Prostate gland (tissue), 2 donors: Measurements from ENCODE around the gene RPTOR. TPM values are rescaled to one million over a fixed set of nuclear protein-coding genes. Genes with fewer than 3 reads are reported as not detected.

Source experiments
- DNase-seq: peaks from one replicate; pipeline ENCODE4 v3.0.0-alpha.2; 2019; ENCODE audit warnings: low spot score
- H3K27ac ChIP-seq, 2 donors: fragments of 200-600 bp; sonication (generic); 2 replicates each; pipeline ENCODE4 v1.5.1; 2017 to 2019
- H3K27me3 ChIP-seq: fragments of 200-600 bp; sonication (generic); replicated peaks from 2 replicates; pipeline ENCODE4 v1.5.1; 2019; ENCODE audit not compliant: insufficient read depth
- H3K36me3 ChIP-seq, 2 donors: fragments of 200-600 bp; sonication (generic); 1 replicate in 1 of 2; 2 replicates in 1 of 2; pipeline versions ENCODE4 v1.5.1 to v1.8.1; 2017 to 2019
- H3K4me1 ChIP-seq: fragments of 200-600 bp; sonication (generic); replicated peaks from 2 replicates; pipeline ENCODE4 v1.5.1; 2019
- H3K4me3 ChIP-seq, 2 donors: fragments of 200-600 bp; sonication (generic); 2 replicates each; pipeline ENCODE4 v1.5.1; 2017 to 2019
- H3K9me3 ChIP-seq: fragments of 200-600 bp; sonication (generic); 2 replicates; pipeline ENCODE4 v1.5.1; 2017
- POLR2A ChIP-seq: fragments of 450-650 bp; IDR thresholded peaks from one replicate; pipeline ENCODE4 v1.6.1; 2016; ENCODE audit warnings: antibody characterized with exemption, mild to moderate bottlenecking
- POLR2AphosphoS5 ChIP-seq: sonication (generic); formaldehyde crosslinking; IDR thresholded peaks from one replicate; pipeline ENCODE4 v1.6.1; 2017; ENCODE audit warnings: antibody characterized with exemption
- WGBS: methylation state at CpG from one replicate; pipeline ENCODE4 v1.1.5; 2018; 5-methylcytosine and 5-hydroxymethylcytosine counted together
- intact Hi-C: fragments of 100-400 bp; cut with DNase I; formaldehyde crosslinking; loops from one replicate; pipeline ENCODE4 v1.14.2; 2022
- total RNA-seq, 2 donors: library from RNA; depleted of rRNA; stranded (reverse); fragments of >200 nt; gene quantifications; one replicate each; pipeline ENCODE4 v1.1.0, GENCODE V29; 2016
- TF ChIP-seq, protein P1 (sequence below), 4 experiments: fragments of 200-600 bp in 2 of 4; fragments of 450-650 bp in 2 of 4; sonication (generic) in 2 of 4; IDR thresholded peaks; 1 replicate in 3 of 4; 2 replicates in 1 of 4; pipeline ENCODE4 v1.5.1; 2016 to 2019; ENCODE audit warnings: antibody characterized with exemption in 4 of 4, mild to moderate bottlenecking in 2 of 4, moderate library complexity in 2 of 4

The RPTOR gene
- total RNA-seq, 2 donors from 2014 or later = 30.3 to 62.5 TPM

DNA sequence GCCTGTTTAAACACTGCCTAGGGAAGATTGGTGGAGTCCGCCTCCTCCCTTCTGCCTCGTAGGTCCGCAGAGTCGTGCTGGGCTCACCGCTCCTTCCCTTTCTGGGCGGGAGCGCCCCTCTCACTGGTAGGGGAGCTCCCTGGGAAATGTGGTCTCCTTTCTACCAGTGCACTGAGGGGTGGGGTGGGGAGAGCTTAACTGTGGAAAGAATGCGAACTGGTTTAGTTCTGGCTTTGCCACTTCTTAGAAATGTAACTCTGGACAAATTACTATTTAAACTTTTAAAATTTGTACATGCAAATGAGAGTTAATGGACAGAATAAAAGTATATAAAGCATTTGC is 105.7 kb downstream of the RPTOR start:
- Histone ChIP-seq H3K4me1 (no peaks in the 10 kb centered on the region), H3K36me3 (no peaks in the 10 kb centered on the region), H3K27me3 (no peaks in the 10 kb centered on the region), H3K9me3 (no peaks in the 10 kb centered on the region), H3K4me3 (no peak overlapping the region), H3K27ac (no peak overlapping the region)
- TF ChIP-seq POLR2AphosphoS5 = no peak
- no peak for TF ChIP-seq POLR2A
- TF ChIP-seq, protein P1, sequence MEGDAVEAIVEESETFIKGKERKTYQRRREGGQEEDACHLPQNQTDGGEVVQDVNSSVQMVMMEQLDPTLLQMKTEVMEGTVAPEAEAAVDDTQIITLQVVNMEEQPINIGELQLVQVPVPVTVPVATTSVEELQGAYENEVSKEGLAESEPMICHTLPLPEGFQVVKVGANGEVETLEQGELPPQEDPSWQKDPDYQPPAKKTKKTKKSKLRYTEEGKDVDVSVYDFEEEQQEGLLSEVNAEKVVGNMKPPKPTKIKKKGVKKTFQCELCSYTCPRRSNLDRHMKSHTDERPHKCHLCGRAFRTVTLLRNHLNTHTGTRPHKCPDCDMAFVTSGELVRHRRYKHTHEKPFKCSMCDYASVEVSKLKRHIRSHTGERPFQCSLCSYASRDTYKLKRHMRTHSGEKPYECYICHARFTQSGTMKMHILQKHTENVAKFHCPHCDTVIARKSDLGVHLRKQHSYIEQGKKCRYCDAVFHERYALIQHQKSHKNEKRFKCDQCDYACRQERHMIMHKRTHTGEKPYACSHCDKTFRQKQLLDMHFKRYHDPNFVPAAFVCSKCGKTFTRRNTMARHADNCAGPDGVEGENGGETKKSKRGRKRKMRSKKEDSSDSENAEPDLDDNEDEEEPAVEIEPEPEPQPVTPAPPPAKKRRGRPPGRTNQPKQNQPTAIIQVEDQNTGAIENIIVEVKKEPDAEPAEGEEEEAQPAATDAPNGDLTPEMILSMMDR (IDR thresholded peaks at IDR 0.05) = no peak
- no peak for DNase-seq
- intact Hi-C loops = no loop called here
- WGBS = 89% methylated on average over 8 of the region's 8 CpGs

DNA sequence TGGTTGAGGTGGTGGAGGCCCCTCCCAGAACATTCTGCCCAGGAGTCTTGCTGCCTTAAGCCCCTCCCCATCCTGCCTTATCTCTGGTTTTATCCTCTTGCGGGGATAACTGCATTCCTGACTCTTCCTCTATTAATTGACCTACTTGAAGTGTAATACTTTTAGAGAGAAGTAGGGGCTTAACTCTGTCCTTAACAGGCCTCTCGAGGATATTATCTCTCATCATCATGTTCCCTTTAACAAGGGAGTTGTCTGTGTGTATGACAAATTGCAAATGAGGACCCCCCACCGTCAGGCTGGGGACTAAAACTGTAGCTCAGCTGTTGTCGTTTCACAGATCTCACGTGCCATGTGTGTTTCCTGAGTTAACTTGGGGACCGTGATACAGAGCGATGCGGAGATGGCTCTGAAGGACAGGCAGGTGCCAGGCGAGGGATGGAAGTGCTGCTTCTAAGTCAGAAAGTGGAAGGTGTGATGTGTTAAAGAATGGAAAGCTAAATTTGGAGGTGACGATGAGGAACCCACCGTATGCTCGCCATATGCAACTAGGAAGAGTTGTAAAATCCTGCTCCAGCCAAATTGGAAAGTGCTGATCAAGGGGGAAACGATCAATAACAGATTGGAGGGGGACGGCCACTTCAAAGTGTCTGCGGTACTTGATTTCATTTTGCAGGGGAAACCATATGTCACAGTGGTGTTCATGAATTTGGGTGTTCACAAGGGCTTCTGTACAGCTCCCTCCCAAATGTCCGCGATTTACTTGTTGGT is 106.3 kb downstream of the RPTOR start:
- intact Hi-C loops = no loop called here
- TF ChIP-seq, protein P1 (IDR thresholded peaks at IDR 0.05) = no peak
- TF ChIP-seq POLR2A (no peak), POLR2AphosphoS5 (no peak)
- H3K27me3 ChIP-seq = no peaks in the 10 kb centered on the region
- no peaks in the 10 kb centered on the region for H3K4me1 ChIP-seq
- WGBS = 86% methylated on average over 17 of the region's 17 CpGs
- no peak overlapping the region for H3K4me3 ChIP-seq
- no peaks in the 10 kb centered on the region for H3K9me3 ChIP-seq
- no peak overlapping the region for H3K27ac ChIP-seq
- DNase-seq = no peak
- no peaks in the 10 kb centered on the region for H3K36me3 ChIP-seq

- TF ChIP-seq POLR2AphosphoS5 (no peak), POLR2A (no peak)
- TF ChIP-seq, protein P1 (IDR thresholded peaks at IDR 0.05) = no peak
- intact Hi-C loops = no loop called here
- no peak for DNase-seq
- H3K27ac ChIP-seq = no peak overlapping the region
- H3K36me3 ChIP-seq = no peaks in the 10 kb centered on the region
- no peak overlapping the region for H3K4me3 ChIP-seq
- H3K9me3 ChIP-seq = no peaks in the 10 kb centered on the region
- H3K27me3 ChIP-seq = no peaks in the 10 kb centered on the region
- H3K4me1 ChIP-seq = no peaks in the 10 kb centered on the region
- 88% methylated on average over 3 of the region's 3 CpGs for WGBS
These were observed 108.2 kb downstream of the RPTOR start for GRCh38 chr17:80652756-80653330.

GRCh38 chr17:80653856-80654255 is 109.2 kb downstream of the RPTOR start:
- no peak overlapping the region for H3K4me3 ChIP-seq
- H3K27me3 ChIP-seq = no peaks in the 10 kb centered on the region
- no peak overlapping the region for H3K27ac ChIP-seq
- DNase-seq = no peak
- no peaks in the 10 kb centered on the region for H3K4me1 ChIP-seq
- no peaks in the 10 kb centered on the region for H3K36me3 ChIP-seq
- WGBS = 98% methylated on average over 6 of the region's 6 CpGs
- TF ChIP-seq POLR2AphosphoS5 (no peak), POLR2A (no peak)
- TF ChIP-seq, protein P1 (IDR thresholded peaks at IDR 0.05) = no peak
- intact Hi-C loops = no loop called here
- no peaks in the 10 kb centered on the region for H3K9me3 ChIP-seq

DNA sequence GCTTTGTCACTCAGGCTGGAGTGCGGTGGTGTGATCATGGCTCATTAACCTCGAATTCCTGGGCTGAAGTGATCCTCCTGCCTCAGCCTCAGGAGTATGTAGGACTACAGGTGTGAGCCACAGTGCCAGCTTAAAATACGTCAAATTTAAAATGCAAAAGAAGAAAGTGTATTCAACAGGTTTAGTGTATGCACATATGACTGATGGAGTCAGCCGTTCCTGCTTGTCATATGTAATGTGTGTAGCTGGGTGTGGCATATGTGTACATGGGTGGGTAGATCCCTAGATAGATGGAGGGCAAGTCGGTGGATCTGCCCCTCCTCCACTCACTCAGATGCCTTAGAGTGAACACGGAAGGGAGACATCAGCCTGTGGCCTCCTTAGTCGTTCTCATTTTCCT is 111.0 kb downstream of the RPTOR start:
- no peaks in the 10 kb centered on the region for H3K4me1 ChIP-seq
- intact Hi-C loops = loop anchor here (5.0 kb wide), 1 partner anchor 223 kb away; no protein-coding TSS in a partner anchor
- H3K4me3 ChIP-seq = no peak overlapping the region
- WGBS = 95% methylated on average over 7 of the region's 7 CpGs
- no peaks in the 10 kb centered on the region for H3K27me3 ChIP-seq
- TF ChIP-seq POLR2AphosphoS5 = no peak
- TF ChIP-seq, protein P1 (IDR thresholded peaks at IDR 0.05) = no peak
- TF ChIP-seq POLR2A = no peak
- DNase-seq = no peak
- no peaks in the 10 kb centered on the region for H3K9me3 ChIP-seq
- H3K27ac ChIP-seq = no peak overlapping the region
- H3K36me3 ChIP-seq = no peaks in the 10 kb centered on the region
